Endothelial cell of umbilical vein (primary cell): ENCODE results near the gene SH3BGRL3.

Experiments
- EZH2 ChIP-seq: IDR thresholded peaks from 2 replicates; pipeline ENCODE4 v1.6.1; 2012; ENCODE audit warnings: borderline replicate concordance, low read depth, mild to moderate bottlenecking, moderate library complexity, low read length, inconsistent platforms; ENCODE audit not compliant: severe bottlenecking
- FOS ChIP-seq: IDR thresholded peaks from 2 replicates; pipeline ENCODE4 v1.6.1; 2011; ENCODE audit warnings: mild to moderate bottlenecking, low read length, moderate library complexity, borderline replicate concordance; ENCODE audit not compliant: insufficient read depth
- GATA2 ChIP-seq: IDR thresholded peaks from 2 replicates; pipeline ENCODE4 v1.7.0; 2011; ENCODE audit warnings: low read depth, mild to moderate bottlenecking, moderate library complexity, mixed read lengths, low read length; ENCODE audit not compliant: insufficient read length, insufficient read depth
- JUN ChIP-seq: IDR thresholded peaks from 2 replicates; pipeline ENCODE4 v1.6.1; 2011; ENCODE audit warnings: borderline replicate concordance, low read depth; ENCODE audit not compliant: insufficient read length, insufficient read depth
- MYC ChIP-seq: IDR thresholded peaks from one replicate; pipeline ENCODE4 v1.6.1; 2011; ENCODE audit warnings: mild to moderate bottlenecking, low read depth, low read length
- POLR2A ChIP-seq: IDR thresholded peaks from 2 replicates; pipeline ENCODE4 v1.6.1; 2012; ENCODE audit warnings: low read depth, mild to moderate bottlenecking, control low read depth, low read length
- POLR2AphosphoS5 ChIP-seq: IDR thresholded peaks from 2 replicates; pipeline ENCODE4 v1.6.1; 2012; ENCODE audit warnings: low read depth, mild to moderate bottlenecking, control low read depth, low read length, moderate library complexity; ENCODE audit not compliant: insufficient read depth
- TF ChIP-seq, protein P1 (sequence below), 2 donors: IDR thresholded peaks; 1 replicate in 1 of 2; 2 replicates in 1 of 2; pipeline ENCODE4 v1.5.1; 2011; ENCODE audit warnings: low read length in 2 of 2, mild to moderate bottlenecking in 2 of 2, moderate library complexity in 2 of 2, control low read depth in 1 of 2, inconsistent platforms in 1 of 2, low read depth in 1 of 2; ENCODE audit not compliant: insufficient read depth in 1 of 2; ENCODE audit errors: extremely low read depth in 1 of 2
- TF ChIP-seq, protein P2 (sequence below): IDR thresholded peaks from 2 replicates; pipeline ENCODE4 v1.6.1; 2011; ENCODE audit not compliant: insufficient read depth, insufficient read length

GRCh38 chr1:26259005-26259404 lies 20.9 kb upstream of the SH3BGRL3 start:
- no peak for TF ChIP-seq POLR2AphosphoS5
- TF ChIP-seq, protein P1, sequence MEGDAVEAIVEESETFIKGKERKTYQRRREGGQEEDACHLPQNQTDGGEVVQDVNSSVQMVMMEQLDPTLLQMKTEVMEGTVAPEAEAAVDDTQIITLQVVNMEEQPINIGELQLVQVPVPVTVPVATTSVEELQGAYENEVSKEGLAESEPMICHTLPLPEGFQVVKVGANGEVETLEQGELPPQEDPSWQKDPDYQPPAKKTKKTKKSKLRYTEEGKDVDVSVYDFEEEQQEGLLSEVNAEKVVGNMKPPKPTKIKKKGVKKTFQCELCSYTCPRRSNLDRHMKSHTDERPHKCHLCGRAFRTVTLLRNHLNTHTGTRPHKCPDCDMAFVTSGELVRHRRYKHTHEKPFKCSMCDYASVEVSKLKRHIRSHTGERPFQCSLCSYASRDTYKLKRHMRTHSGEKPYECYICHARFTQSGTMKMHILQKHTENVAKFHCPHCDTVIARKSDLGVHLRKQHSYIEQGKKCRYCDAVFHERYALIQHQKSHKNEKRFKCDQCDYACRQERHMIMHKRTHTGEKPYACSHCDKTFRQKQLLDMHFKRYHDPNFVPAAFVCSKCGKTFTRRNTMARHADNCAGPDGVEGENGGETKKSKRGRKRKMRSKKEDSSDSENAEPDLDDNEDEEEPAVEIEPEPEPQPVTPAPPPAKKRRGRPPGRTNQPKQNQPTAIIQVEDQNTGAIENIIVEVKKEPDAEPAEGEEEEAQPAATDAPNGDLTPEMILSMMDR (IDR thresholded peaks at IDR 0.05; ENCODE audit: extremely low read depth in 1 of 2, insufficient read depth in 1 of 2, low read depth in 1 of 2, low read length in 2 of 2), result no peak
- TF ChIP-seq MYC, result no peak
- no peak for TF ChIP-seq POLR2A
- TF ChIP-seq EZH2, result no peak
- no peak for TF ChIP-seq FOS
- TF ChIP-seq JUN, result no peak
- TF ChIP-seq, protein P2, sequence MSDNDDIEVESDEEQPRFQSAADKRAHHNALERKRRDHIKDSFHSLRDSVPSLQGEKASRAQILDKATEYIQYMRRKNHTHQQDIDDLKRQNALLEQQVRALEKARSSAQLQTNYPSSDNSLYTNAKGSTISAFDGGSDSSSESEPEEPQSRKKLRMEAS, result no peak
- no peak for TF ChIP-seq GATA2
